ENCODE results near the gene KRTAP10-10. TPM values are rescaled to one million over a fixed set of nuclear protein-coding genes. Genes with fewer than 3 reads are reported as not detected.
"Not testable (repeated sequence)": the region's sequence is repeated elsewhere in the genome, so short reads cannot be mapped to it uniquely, and the experiment has no call there.

Gene KRTAP10-10
- total and polyA plus RNA-seq, 5 donors = not detected

- intact Hi-C loops (cut with DNase I) = no loop called here
- 79% methylated on average over 6 of the region's 6 CpGs for WGBS
Observed at GRCh38 chr21:44595524-44595923, 41.6 kb upstream of the KRTAP10-10 start.

GRCh38 chr21:44596068-44596725, 41.0 kb upstream of the KRTAP10-10 start:
- ATAC-seq (no peak), DNase-seq (no peak)
- Histone ChIP-seq H3K9me3 (ENCODE audit: control insufficient read depth, low read length) (no peaks in the 10 kb centered on the region), H3K4me1 (ENCODE audit: control insufficient read depth, insufficient read depth, low read length) (no peaks in the 10 kb centered on the region), H3K27me3 (ENCODE audit: control insufficient read depth, insufficient read depth) (no peaks in the 10 kb centered on the region), H3K4me3 (ENCODE audit: low read length) (no peak overlapping the region), H3K27ac (ENCODE audit: low read length) (no peak overlapping the region)
- WGBS = 79% methylated on average over 9 of the region's 9 CpGs
- intact Hi-C loops (cut with DNase I) = no loop called here

More at GRCh38 chr21:44595524-44595923, 41.6 kb upstream of the KRTAP10-10 start:
- Histone ChIP-seq H3K27ac (ENCODE audit: low read length) (no peak overlapping the region), H3K27me3 (ENCODE audit: control insufficient read depth, insufficient read depth) (no peaks in the 10 kb centered on the region), H3K4me3 (ENCODE audit: low read length) (no peak overlapping the region), H3K4me1 (ENCODE audit: control insufficient read depth, insufficient read depth, low read length) (no peaks in the 10 kb centered on the region), H3K9me3 (ENCODE audit: control insufficient read depth, low read length) (no peaks in the 10 kb centered on the region)
- DNase-seq = no peak
- no peak for ATAC-seq

- H3K27me3 ChIP-seq (ENCODE audit: control insufficient read depth, insufficient read depth) = no peaks in the 10 kb centered on the region
- DNase-seq = no peak
- H3K4me1 ChIP-seq (ENCODE audit: control insufficient read depth, insufficient read depth, low read length) = no peaks in the 10 kb centered on the region
- H3K9me3 ChIP-seq (ENCODE audit: control insufficient read depth, low read length) = no peaks in the 10 kb centered on the region
- no peak overlapping the region for H3K27ac ChIP-seq (ENCODE audit: low read length)
- H3K4me3 ChIP-seq (ENCODE audit: low read length) = no peak overlapping the region
- 62% methylated on average over 11 of the region's 11 CpGs for WGBS
- no peak for ATAC-seq
- intact Hi-C loops (cut with DNase I) = no loop called here
Observed at GRCh38 chr21:44598061-44598460, 39.1 kb upstream of the KRTAP10-10 start.

DNA sequence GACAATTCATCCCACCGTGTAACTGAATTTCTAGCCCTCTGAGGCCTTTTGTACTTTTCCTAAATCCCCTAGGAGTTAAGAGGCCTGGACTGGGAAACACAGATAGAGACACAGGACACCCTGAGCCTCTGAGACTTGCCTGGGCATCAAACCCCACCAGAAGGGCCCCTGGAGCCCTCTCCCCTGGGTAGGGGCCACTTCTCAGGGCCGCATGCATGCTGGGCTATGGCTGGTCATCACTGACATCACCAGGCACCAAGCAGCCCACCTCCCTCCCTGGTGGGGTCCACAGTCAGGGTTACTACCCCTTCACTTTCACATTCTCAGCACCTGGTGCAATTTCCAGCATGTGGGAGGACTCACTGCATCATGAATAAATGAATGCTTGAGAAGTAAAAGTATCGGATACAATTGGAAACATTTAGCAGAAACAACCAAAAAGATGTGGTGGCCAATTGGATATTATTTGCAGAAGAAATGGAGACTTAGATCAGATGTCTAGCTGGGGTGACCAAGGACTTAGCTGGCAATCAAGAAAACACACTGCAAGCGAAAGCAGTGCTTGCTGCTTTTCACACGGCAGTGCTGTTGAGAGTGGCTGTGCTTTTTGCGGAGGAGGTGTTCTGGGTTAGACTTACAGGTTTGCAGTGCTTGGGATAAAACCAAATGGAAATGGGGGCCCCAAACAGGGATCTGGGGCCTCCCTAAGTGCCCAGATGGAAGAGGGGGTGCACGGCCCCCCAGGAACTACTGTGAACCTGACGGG, 37.7 kb upstream of the KRTAP10-10 start:
- H3K4me3 ChIP-seq (ENCODE audit: low read length) = no peak overlapping the region
- 83% methylated on average over 8 of the region's 8 CpGs for WGBS
- ATAC-seq (no peak), DNase-seq (no peak)
- H3K9me3 ChIP-seq (ENCODE audit: control insufficient read depth, low read length) = no peaks in the 10 kb centered on the region
- no peaks in the 10 kb centered on the region for H3K4me1 ChIP-seq (ENCODE audit: control insufficient read depth, insufficient read depth, low read length)
- H3K27me3 ChIP-seq (ENCODE audit: control insufficient read depth, insufficient read depth) = no peaks in the 10 kb centered on the region
- no peak overlapping the region for H3K27ac ChIP-seq (ENCODE audit: low read length)
- intact Hi-C loops (cut with DNase I) = no loop called here

DNA sequence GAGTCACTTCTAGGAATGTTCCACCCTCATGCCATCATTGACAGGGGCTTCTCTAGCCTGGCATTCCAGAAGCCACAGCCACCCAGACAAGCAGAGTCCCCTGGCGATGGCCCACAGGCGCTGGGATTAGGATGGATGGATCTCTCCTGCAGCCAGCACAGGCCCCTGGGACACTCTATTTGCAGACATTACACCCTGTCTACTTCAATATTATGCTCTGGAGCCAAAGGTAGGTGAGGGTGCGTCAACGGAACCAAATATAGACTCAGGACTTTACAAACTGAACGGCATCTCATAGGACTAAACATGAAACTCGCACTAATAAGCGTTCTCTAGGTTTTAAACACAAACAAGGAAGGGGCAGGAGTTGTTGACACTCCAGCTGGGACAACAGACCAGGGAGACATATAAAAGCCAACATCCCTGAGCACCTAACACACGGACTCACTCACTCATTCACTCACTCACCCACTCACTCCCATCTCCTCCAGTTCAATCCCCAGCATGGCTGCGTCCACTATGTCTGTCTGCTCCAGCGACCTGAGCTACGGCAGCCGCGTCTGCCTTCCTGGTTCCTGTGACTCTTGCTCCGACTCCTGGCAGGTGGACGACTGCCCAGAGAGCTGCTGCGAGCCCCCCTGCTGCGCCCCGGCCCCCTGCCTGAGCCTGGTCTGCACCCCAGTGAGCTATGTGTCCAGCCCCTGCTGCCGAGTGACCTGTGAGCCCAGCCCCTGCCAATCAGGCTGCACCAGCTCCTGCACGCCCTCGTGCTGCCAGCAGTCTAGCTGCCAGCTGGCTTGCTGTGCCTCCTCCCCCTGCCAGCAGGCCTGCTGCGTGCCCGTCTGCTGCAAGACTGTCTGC, 36.8 kb upstream of the KRTAP10-10 start, which contains the start of gene KRTAP10-7:
TSS of gene KRTAP10-7 (plus strand) at position 480 of the 861 bp plus-strand sequence. CDS start at position 505, 25 bp downstream.
- intact Hi-C loops (cut with DNase I); DNase-seq; H3K4me1 ChIP-seq (ENCODE audit: control insufficient read depth, insufficient read depth, low read length); H3K27me3 ChIP-seq (ENCODE audit: control insufficient read depth, insufficient read depth); ATAC-seq; H3K9me3 ChIP-seq (ENCODE audit: control insufficient read depth, low read length); H3K4me3 ChIP-seq (ENCODE audit: low read length); H3K27ac ChIP-seq (ENCODE audit: low read length): not testable (repeated sequence)
- 69% methylated on average over 23 of the region's 23 CpGs for WGBS

DNA sequence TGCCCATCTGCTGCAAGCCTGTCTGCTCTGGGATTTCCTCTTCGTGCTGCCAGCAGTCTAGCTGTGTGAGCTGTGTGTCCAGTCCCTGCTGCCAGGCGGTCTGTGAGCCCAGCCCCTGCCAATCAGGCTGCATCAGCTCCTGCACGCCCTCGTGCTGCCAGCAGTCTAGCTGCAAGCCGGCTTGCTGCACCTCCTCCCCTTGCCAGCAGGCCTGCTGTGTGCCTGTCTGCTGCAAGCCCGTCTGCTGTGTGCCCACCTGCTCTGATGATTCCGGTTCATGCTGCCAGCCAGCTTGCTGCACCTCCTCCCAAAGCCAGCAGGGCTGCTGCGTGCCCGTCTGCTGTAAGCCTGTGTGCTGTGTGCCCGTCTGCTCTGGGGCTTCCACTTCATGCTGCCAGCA, 36.1 kb upstream of the KRTAP10-10 start:
- not testable (repeated sequence) for ATAC-seq; H3K27me3 ChIP-seq (ENCODE audit: control insufficient read depth, insufficient read depth)
- 66% methylated on average over 10 of the region's 10 CpGs for WGBS

GRCh38 chr21:44601596-44602462, 35.3 kb upstream of the KRTAP10-10 start:
- Histone ChIP-seq H3K27me3 (ENCODE audit: control insufficient read depth, insufficient read depth) (no peaks in the 10 kb centered on the region), H3K27ac (ENCODE audit: low read length) (no peak overlapping the region), H3K4me3 (ENCODE audit: low read length) (no peak overlapping the region), H3K9me3 (ENCODE audit: control insufficient read depth, low read length) (no peaks in the 10 kb centered on the region), H3K4me1 (ENCODE audit: control insufficient read depth, insufficient read depth, low read length) (no peaks in the 10 kb centered on the region)
- ATAC-seq (no peak), DNase-seq (peak in 1 of 3 donors; percentile 31)
- 76% methylated on average over 23 of the region's 23 CpGs for WGBS
- intact Hi-C loops (cut with DNase I) = no loop called here

More for the DNA sequence above, 36.1 kb upstream of the KRTAP10-10 start:
- peak in 1 of 3 donors; percentile 18 for DNase-seq
- H3K9me3 ChIP-seq (ENCODE audit: control insufficient read depth, low read length); H3K27ac ChIP-seq (ENCODE audit: low read length); intact Hi-C loops (cut with DNase I); H3K4me1 ChIP-seq (ENCODE audit: control insufficient read depth, insufficient read depth, low read length); H3K4me3 ChIP-seq (ENCODE audit: low read length): not testable (repeated sequence)

DNA sequence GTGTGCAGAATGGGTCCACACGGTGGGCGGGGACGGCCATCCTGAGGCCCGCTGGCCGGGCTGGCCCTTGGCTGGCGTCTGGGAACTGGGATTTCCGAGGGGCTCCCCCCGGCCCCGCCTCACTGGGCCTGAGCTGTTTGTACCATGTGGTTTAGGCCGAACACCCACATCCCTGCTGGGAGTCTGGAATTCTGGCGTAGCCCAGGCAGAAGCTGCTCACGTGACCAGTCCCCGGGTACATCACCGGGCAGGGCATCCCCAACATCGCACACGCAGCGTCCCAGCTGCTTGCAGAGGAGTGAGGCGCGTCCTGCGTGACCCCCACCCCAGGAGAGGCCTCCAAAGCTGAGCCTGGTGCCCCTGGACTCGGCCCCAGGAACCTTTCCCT, 34.7 kb upstream of the KRTAP10-10 start:
- Histone ChIP-seq H3K4me3 (ENCODE audit: low read length) (no peak overlapping the region), H3K27me3 (ENCODE audit: control insufficient read depth, insufficient read depth) (no peaks in the 10 kb centered on the region), H3K9me3 (ENCODE audit: control insufficient read depth, low read length) (no peaks in the 10 kb centered on the region), H3K27ac (ENCODE audit: low read length) (no peak overlapping the region), H3K4me1 (ENCODE audit: control insufficient read depth, insufficient read depth, low read length) (no peaks in the 10 kb centered on the region)
- intact Hi-C loops (cut with DNase I) = no loop called here
- DNase-seq = no peak
- WGBS = 79% methylated on average over 20 of the region's 21 CpGs
- ATAC-seq = no peak

DNA sequence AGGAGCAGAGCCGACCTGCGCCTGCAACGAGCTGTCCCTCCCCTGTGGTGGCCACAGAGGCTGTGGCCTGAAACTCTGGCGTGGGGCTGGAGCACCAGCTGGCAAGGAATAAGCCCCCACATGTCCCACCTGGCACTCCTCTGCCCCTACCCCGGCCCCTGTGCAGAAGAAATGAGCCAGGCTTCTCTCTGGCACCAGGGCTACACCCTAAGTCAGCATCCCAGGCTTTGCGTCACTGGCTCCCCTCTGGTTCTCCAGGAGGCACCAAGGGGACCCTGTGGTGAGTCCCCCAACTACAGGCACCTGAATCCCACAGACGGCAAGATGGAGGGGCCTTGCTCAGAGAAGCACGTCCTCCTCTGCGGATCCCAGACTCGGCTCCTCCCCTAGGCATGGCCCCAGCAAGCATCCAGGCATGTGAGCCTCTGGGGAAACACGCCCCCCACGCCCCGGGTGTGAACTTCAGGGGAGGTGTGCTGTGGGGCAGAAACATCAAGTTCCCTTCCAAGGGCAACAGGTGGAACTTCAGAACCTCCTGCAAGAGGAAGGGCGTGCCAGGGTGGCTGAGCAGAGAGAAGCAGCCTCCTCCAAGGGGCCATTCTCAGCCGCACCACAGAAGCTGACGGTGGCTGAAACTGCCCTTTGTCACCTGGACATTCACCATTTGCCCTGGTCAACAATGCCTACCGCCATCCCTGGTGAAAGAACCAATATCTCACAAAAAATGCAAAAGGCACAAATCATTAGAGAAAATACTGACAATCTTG, 33.9 kb upstream of the KRTAP10-10 start:
- intact Hi-C loops (cut with DNase I) = no loop called here
- DNase-seq = peak in 1 of 3 donors; percentile 37
- H3K27ac ChIP-seq (ENCODE audit: low read length) = no peak overlapping the region
- WGBS = 56% methylated on average over 17 of the region's 17 CpGs
- H3K4me3 ChIP-seq (ENCODE audit: low read length) = no peak overlapping the region
- H3K9me3 ChIP-seq (ENCODE audit: control insufficient read depth, low read length) = no peaks in the 10 kb centered on the region
- peak in 1 of 2 donors; percentile 22 for ATAC-seq
- H3K4me1 ChIP-seq (ENCODE audit: control insufficient read depth, insufficient read depth, low read length) = no peaks in the 10 kb centered on the region
- H3K27me3 ChIP-seq (ENCODE audit: control insufficient read depth, insufficient read depth) = no peaks in the 10 kb centered on the region

GRCh38 chr21:44603911-44604310, 33.2 kb upstream of the KRTAP10-10 start:
- intact Hi-C loops (cut with DNase I) = no loop called here
- 83% methylated on average over 8 of the region's 8 CpGs for WGBS
- ATAC-seq = no peak

More at GRCh38 chr21:44603911-44604310, 33.2 kb upstream of the KRTAP10-10 start:
- H3K27ac ChIP-seq (ENCODE audit: low read length) = no peak overlapping the region
- no peaks in the 10 kb centered on the region for H3K9me3 ChIP-seq (ENCODE audit: control insufficient read depth, low read length)
- H3K27me3 ChIP-seq (ENCODE audit: control insufficient read depth, insufficient read depth) = no peaks in the 10 kb centered on the region
- no peak overlapping the region for H3K4me3 ChIP-seq (ENCODE audit: low read length)
- no peaks in the 10 kb centered on the region for H3K4me1 ChIP-seq (ENCODE audit: control insufficient read depth, insufficient read depth, low read length)
- DNase-seq = no peak
